Transverse colon (tissue), 4 donors: ENCODE measurements around the gene NGLY1.

Experiments used
- CTCF ChIP-seq, 5 experiments: fragments of 200-600 bp in 3 of 5; fragments of 450-650 bp in 2 of 5; sonication (generic) in 3 of 5; IDR thresholded peaks; 1 replicate in 2 of 5; 2 replicates in 3 of 5; pipeline ENCODE4 v1.5.1; 2016 to 2017; ENCODE audit warnings: antibody characterized with exemption in 5 of 5, inconsistent platforms in 3 of 5, mild to moderate bottlenecking in 2 of 5, moderate library complexity in 1 of 5
- EP300 ChIP-seq: sonication (generic); formaldehyde crosslinking; IDR thresholded peaks from one replicate; pipeline ENCODE4 v1.6.1; 2017; ENCODE audit warnings: antibody characterized with exemption, low read depth
- POLR2A ChIP-seq: fragments of 450-650 bp; IDR thresholded peaks from one replicate; pipeline ENCODE4 v1.6.1; 2016; ENCODE audit warnings: antibody characterized with exemption, mild to moderate bottlenecking, moderate library complexity
- POLR2AphosphoS5 ChIP-seq, 3 donors: sonication (generic); formaldehyde crosslinking; IDR thresholded peaks; one replicate each; pipeline ENCODE4 v1.6.1; 2016; ENCODE audit warnings: antibody characterized with exemption in 3 of 3

GRCh38 chr3:25679166-25679565 lies 104.1 kb downstream of the NGLY1 start:
- TF ChIP-seq POLR2A (no peak), CTCF (IDR thresholded peaks at IDR 0.05) (no peak), POLR2AphosphoS5 (IDR thresholded peaks at IDR 0.05) (no peak), EP300 (no peak)
